NCI-H1694 treated with DMSO at 0.1 percent for 48 hours (cell line): ENCODE results near the gene DCLK1.

Experiments
- DNase-seq: peaks from one replicate; lab custom pipeline; 2025; lab: John Stamatoyannopoulos, UW

DCLK1 gene

DNA sequence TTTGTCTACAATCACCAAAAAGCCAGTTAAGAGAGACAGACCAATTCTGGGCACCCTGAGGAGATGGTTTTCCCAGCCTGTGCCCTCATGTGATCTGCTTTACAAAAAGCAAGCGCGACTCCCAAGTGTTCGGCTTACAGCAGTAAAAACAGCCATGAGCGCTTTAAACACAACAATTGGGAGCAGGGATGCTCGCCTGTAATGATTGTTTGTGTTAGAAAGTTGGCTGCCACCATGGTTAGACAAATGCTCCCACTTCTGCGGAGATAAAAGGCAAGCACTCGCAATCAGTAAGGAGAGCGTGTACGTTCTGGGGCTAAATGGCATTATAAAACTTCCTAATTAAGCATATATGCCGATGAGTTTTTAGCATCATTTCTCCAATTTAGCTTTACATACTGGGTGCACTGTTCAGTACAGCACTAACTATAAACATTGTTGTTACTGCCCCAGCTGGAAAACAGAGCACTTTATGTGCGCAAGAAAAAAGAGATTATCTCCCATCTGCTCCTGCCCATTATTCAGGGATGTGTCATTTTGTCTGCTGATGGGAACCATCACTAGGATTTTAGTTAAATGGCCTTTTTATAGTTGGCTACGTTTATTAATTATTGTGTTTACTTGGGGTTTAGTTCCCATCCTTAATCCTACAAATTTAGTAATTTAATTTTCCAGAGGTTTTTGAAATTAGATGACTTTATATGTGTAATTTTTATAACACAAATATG is 345.4 kb downstream of the DCLK1 start:
- peak; percentile 91 for DNase-seq

GRCh38 chr13:35784286-35784951 is 346.8 kb downstream of the DCLK1 start:
- peak; percentile 55 for DNase-seq

GRCh38 chr13:35782793-35783192 is 348.4 kb downstream of the DCLK1 start:
- DNase-seq: no peak

DNA sequence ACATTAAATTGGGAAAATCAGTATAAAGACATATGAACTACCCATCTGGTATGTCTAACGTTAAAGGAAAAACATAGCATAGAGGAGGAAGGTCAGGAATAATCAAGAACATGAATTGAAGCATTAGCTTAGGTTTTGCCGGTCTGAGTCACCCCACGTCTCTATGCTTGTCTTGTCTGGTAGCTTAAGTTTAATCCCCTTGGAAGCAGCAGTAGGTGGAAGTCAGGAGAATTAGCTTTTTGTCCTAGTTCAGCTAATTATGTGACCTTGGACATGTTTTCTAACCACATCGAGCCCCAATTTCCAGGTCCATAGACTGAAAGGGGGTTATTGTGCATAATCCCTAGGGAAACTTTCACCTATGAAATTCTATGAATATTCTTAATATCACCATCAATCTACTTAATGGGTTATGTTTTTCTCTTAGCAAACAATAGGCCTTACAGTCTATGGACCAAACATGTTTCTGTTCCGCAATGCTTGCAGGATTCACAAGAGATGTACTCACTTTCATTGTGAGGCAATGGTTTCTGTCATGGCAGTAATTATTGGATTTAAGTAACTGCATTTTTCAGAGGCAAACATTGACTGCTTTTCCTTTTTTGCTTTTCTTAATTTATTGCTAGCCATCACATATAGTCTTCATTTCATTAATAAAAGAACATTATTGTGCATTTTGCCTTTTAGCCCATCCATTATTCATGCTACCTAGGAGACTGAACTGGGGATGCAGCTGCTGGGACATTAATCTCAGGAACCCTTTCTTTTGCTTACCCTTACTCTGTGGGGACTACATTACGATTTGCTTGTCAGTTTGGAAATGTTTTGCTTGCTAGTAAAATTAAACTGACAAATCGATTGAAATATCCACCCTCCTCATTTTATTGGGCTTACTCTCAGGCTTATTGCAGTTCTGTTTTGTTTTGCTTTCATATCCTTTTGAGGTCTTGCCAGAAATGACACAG is 349.9 kb downstream of the DCLK1 start:
- DNase-seq: no peak

- DNase-seq: no peak
These were observed 350.6 kb downstream of the DCLK1 start for GRCh38 chr13:35780613-35781012.

- no peak for DNase-seq
These were observed 359.3 kb downstream of the DCLK1 start for GRCh38 chr13:35771898-35772297.

DNA sequence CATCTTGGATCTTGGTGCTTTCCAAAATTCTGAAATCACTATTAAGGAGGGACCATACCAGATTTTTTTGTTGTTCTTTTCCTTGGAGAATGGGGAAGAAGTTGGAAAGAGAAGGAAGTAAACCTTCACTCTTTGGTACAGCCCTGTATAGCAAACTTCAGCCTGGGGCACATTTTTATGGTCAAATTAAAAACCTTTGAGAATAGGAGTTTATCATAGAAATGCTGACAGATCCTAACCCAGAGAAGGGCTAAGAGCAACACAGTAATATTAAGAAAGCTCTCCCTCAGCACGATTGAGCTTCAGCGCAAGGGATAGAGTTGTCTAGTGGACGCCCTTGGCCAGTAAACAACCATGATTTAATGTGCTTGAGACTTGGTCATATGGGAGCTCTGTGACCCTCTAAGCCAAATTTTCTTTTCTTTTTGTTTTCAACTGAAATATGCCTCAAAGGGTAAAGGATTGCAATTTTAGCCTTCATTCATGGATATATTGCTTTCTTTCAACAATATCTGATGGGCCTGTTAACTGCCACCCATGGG is 360.4 kb downstream of the DCLK1 start:
- DNase-seq: no peak

DNA sequence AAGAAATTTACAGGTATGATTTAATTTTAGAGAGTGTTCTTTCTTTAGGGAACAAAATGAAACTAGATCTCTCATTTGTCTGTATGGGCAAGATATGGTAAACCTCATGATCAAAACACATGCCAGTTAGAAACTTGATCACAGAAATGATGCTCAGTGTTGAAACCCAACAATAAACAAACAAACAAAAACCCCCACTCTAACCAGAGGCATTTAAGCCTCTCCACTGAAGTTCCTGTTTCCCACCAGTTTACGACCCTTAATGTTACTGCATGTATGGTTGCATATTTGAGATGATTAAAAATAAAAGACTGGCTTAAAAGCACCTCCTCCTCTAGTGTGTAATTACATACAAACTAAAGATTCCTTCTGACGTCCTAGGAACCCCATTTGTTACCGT is 361.4 kb downstream of the DCLK1 start:
- DNase-seq: peak; percentile 36

- DNase-seq: peak; percentile 81
These were observed 362.6 kb downstream of the DCLK1 start for GRCh38 chr13:35768551-35768950.

DNA sequence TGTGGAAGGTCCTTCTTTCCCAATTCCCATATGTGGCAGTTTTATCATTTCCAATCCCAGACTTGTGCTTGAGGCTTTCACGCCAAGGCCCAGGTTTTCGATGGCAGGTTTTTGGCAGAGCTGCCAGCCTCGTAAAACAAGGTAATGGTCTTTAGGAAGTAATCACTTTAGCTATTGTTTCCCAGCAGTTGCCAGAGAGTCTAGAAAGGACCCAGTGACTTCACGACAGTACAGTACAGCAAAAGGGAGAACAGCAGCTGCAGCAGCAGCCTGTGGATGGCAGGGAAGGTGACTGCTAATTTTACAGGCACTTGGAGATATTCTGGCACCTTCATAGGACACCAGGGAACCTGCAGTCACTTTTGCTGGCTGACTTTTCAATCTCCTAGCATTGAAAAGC is 363.1 kb downstream of the DCLK1 start:
- DNase-seq: peak; percentile 97

GRCh38 chr13:35767256-35767976 is 363.8 kb downstream of the DCLK1 start:
- DNase-seq: peak; percentile 98

- no peak for DNase-seq
These were observed 364.5 kb downstream of the DCLK1 start for GRCh38 chr13:35766663-35767062.

DNA sequence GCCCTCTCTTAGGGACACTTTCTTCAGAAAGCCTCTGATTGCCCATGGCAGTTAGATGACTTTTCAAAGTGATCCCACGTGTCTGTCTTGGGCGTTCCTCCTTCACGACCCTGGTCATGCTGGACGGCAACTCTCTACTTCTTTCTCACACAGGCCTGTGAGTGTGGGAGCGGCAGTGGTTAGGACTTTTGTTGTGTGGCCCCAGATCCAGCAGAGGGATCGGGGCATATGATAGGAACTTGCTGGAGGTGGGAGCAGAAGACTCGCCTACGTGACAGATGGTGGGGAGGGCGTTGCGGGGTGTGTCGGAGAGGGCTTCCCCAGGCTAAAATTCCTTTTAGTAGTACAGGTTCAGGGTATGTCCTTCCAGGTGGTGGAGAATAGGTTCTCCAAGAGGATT is 365.2 kb downstream of the DCLK1 start:
- peak; percentile 51 for DNase-seq

GRCh38 chr13:35765366-35765765 is 365.8 kb downstream of the DCLK1 start:
- DNase-seq: peak; percentile 5

- no peak for DNase-seq
These were observed 366.7 kb downstream of the DCLK1 start for GRCh38 chr13:35764326-35765015.

DNA sequence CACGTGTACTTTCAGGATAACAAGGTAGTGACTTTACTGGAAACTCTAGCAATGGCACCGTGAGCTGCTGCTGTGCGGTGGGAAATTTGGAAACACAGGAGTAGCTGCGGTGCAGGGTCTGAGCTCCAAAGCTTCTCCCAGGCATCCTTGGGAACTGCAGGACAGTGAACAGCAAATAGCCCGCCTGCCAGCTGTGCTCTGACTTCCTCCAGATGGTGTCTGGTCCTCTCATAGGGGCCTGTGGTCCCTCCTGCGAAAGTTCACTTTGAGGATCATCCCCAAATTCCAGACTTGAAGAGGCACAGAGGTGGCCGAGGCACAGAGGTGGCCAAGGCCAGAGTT is 367.4 kb downstream of the DCLK1 start:
- DNase-seq: no peak

DNA sequence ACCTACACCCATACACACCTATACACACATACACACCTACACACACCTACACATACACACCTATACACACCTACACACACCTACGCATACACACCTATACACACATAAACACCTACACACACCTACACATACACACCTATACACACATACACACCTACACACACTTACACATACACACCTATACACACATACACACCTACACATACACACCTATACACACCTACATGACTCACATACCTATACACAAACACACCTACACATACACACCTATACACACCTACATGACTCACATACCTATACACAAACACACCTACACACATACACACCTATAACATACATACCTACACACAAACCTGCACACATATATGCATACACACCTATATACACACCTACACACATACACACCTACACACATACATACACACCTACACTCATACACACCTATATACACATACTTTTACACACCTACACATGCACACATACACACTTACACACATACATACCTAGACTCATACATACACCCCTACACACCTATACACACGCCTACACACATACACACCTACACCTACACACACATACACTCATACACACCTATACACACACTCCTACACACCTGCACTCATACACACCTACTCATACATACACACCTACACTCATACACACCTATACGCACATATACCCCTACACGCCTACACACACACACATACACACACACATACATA is 368.0 kb downstream of the DCLK1 start:
- DNase-seq: no peak

DNA sequence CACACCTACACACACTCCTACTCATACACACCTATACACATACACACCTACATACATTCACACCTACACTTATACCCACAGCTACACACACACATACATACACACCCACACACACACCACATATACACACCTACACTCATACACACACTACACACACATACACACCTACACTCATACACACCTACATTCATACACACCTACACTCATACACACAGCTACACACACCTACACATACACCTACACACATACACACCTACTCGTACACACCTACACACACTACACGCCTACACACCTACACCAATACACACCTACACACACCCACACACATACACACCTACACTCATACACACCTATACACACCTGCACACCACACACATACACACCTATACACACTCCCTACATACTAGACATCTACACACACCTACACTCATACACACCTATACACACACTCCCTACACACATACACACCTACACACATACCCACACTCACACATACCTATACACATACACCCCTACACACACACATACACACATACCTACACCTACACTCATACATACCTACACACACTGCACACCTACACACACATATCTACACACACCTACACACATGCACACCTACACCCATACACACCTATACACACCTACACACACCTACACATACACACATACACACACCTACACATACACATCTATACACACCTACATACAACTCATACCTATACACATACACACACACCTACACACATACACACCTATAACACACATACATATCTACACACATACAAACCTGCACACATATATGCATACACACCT is 369.5 kb downstream of the DCLK1 start:
- DNase-seq: no peak

DNA sequence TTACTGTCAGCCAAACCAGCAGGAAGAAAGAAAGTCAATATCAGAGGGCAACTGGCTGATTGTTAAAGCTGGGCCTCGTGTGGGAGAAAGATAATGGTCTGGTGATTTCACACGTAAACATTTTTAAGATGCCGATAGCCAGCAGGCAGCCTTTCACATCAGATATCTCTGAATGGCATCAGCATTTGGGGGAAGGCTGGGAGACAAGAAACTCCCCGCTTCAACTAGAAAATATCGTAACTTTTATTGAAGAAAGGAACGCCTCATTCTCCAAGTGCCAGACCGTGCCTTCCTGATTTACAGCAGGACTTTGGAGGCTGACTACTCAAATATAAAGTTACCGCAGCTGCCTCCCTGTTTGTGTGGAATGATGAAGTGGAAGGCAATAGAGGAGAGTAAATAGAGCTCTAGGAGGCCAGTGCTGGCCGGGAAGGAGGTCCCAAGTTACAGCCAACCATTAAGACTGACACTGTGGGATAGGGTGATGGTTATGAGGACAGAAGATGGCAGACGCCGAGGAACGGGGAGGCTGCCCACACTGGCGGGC is 370.4 kb downstream of the DCLK1 start:
- DNase-seq: no peak
